IMR-90 (cell line): ENCODE data around the gene SLC9B1.

ENCODE experiments used
- CEBPB ChIP-seq: IDR thresholded peaks from 2 replicates; pipeline ENCODE4 v1.6.1; 2012; ENCODE audit warnings: low read depth, low read length, improper control_type of control experiment
- CHD1 ChIP-seq: IDR thresholded peaks from 2 replicates; pipeline ENCODE4 v1.6.1; 2012; ENCODE audit warnings: low read depth, low read length, improper control_type of control experiment
- CTCF ChIP-seq: conservative IDR thresholded peaks from 2 replicates; pipeline ENCODE4 v1.5.1; 2012; ENCODE audit warnings: mild to moderate bottlenecking, low read depth, low read length, improper control_type of control experiment
- MAFK ChIP-seq: IDR thresholded peaks from 2 replicates; pipeline ENCODE4 v1.6.1; 2012; ENCODE audit warnings: low read depth, low read length, improper control_type of control experiment
- MAZ ChIP-seq: IDR thresholded peaks from 2 replicates; pipeline ENCODE4 v1.6.1; 2012; ENCODE audit warnings: low read depth, mild to moderate bottlenecking, low read length, improper control_type of control experiment, moderate library complexity, borderline replicate concordance
- MXI1 ChIP-seq: IDR thresholded peaks from 2 replicates; pipeline ENCODE4 v1.6.1; 2012; ENCODE audit warnings: low read depth, mild to moderate bottlenecking, low read length, moderate library complexity, borderline replicate concordance
- NFE2L2 ChIP-seq: fragments of 150-350 bp; IDR thresholded peaks from 2 replicates; pipeline ENCODE4 v1.6.1; 2016; ENCODE audit warnings: low read depth, mild to moderate bottlenecking, low read length
- POLR2A ChIP-seq: IDR thresholded peaks from 2 replicates; pipeline ENCODE4 v1.6.1; 2012; ENCODE audit warnings: mild to moderate bottlenecking, low read depth, low read length
- RAD21 ChIP-seq: IDR thresholded peaks from 2 replicates; pipeline ENCODE4 v1.6.1; 2012; ENCODE audit warnings: low read length, improper control_type of control experiment
- RCOR1 ChIP-seq: IDR thresholded peaks from 2 replicates; pipeline ENCODE4 v1.6.1; 2012; ENCODE audit warnings: mild to moderate bottlenecking, low read length, improper control_type of control experiment; ENCODE audit not compliant: insufficient replicate concordance
- RFX5 ChIP-seq: IDR thresholded peaks from 2 replicates; pipeline ENCODE4 v1.8.0; 2012; ENCODE audit warnings: low read depth, mild to moderate bottlenecking, low read length, moderate library complexity
- SMC3 ChIP-seq: fragments of 150-350 bp; IDR thresholded peaks from 2 replicates; pipeline ENCODE4 v1.6.1; 2016; ENCODE audit warnings: low read depth, mild to moderate bottlenecking, antibody characterized with exemption, low read length, moderate library complexity

DNA sequence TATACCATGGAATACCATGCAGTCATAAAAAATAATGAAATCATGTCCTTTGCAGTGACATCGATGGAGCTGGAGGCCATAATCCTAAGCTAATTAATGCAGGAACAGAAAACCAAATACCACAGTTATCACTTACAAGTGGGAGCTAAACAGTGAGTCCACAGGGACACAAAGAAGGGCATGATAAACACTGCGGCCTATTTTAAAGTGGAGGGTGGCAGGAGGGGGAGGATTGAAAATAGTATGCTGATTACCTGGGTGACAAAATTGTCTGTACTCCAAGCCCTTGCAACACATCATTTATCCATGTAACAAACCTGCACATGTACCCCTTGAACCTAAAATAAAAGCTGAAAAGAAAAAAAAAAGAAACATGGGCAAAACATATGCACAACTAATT lies 16.7 kb upstream of the SLC9B1 start:
- no peak for TF ChIP-seq CTCF
- TF ChIP-seq POLR2A: no peak
- TF ChIP-seq NFE2L2: no peak
- no peak for TF ChIP-seq SMC3
- TF ChIP-seq CEBPB: no peak
- TF ChIP-seq RCOR1: no peak
- TF ChIP-seq MAFK: no peak
- TF ChIP-seq MAZ: no peak
- no peak for TF ChIP-seq RAD21
- TF ChIP-seq MXI1: no peak
- no peak for TF ChIP-seq CHD1
- no peak for TF ChIP-seq RFX5
